Adrenal gland (tissue), 5 donors: Measurements from ENCODE around the gene STMN3.

Experiments
- CTCF ChIP-seq, 6 experiments: fragments of 450-650 bp in 4 of 6; fragments of 200-600 bp in 2 of 6; sonication (generic) in 1 of 6; IDR thresholded peaks; 1 replicate in 5 of 6; 2 replicates in 1 of 6; pipeline versions ENCODE4 v1.5.1 to v1.8.0; 2016 to 2021; ENCODE audit warnings: antibody characterized with exemption in 6 of 6, mild to moderate bottlenecking in 2 of 6, moderate library complexity in 1 of 6
- POLR2A ChIP-seq, 2 donors: fragments of 450-650 bp; IDR thresholded peaks; one replicate each; pipeline ENCODE4 v1.6.1; 2017; ENCODE audit warnings: antibody characterized with exemption in 2 of 2, mild to moderate bottlenecking in 2 of 2, moderate library complexity in 1 of 2
- donor health status: DM: no; HTN: no; CAD: no.

- TF ChIP-seq CTCF (IDR thresholded peaks at IDR 0.05) = no peak
- TF ChIP-seq POLR2A (IDR thresholded peaks at IDR 0.05) = no peak
Measured at GRCh38 chr20:63675681-63676368, 22.6 kb upstream of the STMN3 start.
